ENCODE results near the gene FKBP1A. TPM values are rescaled to one million over a fixed set of nuclear protein-coding genes. Genes with fewer than 3 reads are reported as not detected.

The FKBP1A gene
- total RNA-seq, 1 experiment from 2014 or later: 166 TPM

DNA sequence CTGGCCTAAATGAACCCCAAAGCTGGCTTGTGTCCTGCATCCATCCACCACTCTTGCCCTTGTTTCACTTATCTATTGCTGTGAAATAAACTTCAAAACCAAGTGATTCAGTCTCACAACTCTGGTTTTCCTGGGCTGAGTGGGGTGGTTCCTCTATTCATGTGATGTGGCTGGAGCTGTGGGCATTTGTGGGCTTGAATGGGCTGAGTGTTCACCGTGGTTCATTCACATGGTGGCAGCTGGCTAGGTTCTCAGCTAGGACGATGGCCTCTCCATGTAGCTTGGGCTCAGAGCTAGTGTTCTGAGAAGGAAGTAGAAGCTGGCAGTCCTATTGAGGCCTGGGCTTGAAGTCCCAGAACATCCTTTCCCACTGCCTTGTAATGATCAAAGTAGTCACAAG, 30.4 kb downstream of the FKBP1A start:
- intact Hi-C loops (cut with micrococcal nuclease; ENCODE audit: unreplicated experiment): no loop called here
- H3K36me3 Mint-ChIP-seq (ENCODE audit: insufficient read depth, unreplicated experiment): peaks cover 22% of the 10 kb centered on the region

DNA sequence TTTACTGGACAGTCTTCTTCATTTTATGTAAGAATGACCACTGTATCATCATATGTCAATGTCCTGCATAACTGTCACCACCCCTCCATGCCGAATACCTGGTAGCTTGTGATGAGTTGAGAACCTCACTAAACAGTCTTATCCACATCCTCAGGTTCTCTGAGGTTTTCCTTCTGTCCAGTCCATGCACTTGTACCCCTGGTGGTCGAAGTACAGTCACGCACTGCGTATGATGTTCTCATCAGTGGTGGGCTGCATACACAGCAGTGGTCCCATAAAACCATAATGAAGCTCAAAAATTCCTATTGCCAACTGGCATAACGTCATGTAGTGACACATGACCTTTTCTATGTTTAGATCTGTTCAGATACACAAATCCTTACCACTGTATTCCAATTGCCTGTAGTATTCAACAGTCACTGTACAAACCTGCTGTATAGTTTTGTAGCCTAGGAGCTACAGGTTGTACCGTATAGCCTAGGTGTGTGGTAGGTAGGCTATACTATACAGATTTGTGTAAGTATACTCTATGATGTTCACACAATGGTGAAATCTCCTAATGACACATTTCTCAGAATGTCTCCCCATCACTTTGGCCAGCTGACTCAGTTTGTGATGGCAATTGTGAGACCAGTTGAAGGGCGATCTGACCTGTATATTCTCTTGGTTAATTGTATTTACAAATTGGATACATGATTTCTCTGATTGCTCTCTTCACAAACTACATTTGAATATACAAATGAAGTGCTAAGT, 32.6 kb downstream of the FKBP1A start:
- TF ChIP-seq, protein P1, sequence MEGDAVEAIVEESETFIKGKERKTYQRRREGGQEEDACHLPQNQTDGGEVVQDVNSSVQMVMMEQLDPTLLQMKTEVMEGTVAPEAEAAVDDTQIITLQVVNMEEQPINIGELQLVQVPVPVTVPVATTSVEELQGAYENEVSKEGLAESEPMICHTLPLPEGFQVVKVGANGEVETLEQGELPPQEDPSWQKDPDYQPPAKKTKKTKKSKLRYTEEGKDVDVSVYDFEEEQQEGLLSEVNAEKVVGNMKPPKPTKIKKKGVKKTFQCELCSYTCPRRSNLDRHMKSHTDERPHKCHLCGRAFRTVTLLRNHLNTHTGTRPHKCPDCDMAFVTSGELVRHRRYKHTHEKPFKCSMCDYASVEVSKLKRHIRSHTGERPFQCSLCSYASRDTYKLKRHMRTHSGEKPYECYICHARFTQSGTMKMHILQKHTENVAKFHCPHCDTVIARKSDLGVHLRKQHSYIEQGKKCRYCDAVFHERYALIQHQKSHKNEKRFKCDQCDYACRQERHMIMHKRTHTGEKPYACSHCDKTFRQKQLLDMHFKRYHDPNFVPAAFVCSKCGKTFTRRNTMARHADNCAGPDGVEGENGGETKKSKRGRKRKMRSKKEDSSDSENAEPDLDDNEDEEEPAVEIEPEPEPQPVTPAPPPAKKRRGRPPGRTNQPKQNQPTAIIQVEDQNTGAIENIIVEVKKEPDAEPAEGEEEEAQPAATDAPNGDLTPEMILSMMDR (IDR thresholded peaks at IDR 0.05; ENCODE audit: unreplicated experiment): no peak
- no peak for DNase-seq
- Mint-ChIP-seq H3K27me3 (ENCODE audit: unreplicated experiment) (no peaks in the 10 kb centered on the region), H3K4me3 (ENCODE audit: low read depth, unreplicated experiment) (no peak overlapping the region), H3K9me3 (ENCODE audit: low read depth, unreplicated experiment) (peaks cover 2% of the 10 kb centered on the region), H3K36me3 (ENCODE audit: insufficient read depth, unreplicated experiment) (peaks cover 16% of the 10 kb centered on the region), H3K27ac (ENCODE audit: unreplicated experiment) (no peak overlapping the region), H3K4me1 (ENCODE audit: low read depth, unreplicated experiment) (peaks cover 9% of the 10 kb centered on the region)
- CTCF ChIA-PET: no interaction called here
- intact Hi-C loops (cut with micrococcal nuclease; ENCODE audit: unreplicated experiment): no loop called here
- no TSS peak for BruUV-seq (replicated peaks)

More for the DNA sequence above, 30.4 kb downstream of the FKBP1A start:
- peaks cover 2% of the 10 kb centered on the region for H3K9me3 Mint-ChIP-seq (ENCODE audit: low read depth, unreplicated experiment)
- CTCF ChIA-PET: interaction anchor here (0.5 kb wide), 1 partner anchor 15 kb away, joined by 3 read pairs; no protein-coding TSS in a partner anchor
- no TSS peak for BruUV-seq (replicated peaks)
- TF ChIP-seq, protein P1 (IDR thresholded peaks at IDR 0.05; ENCODE audit: unreplicated experiment): no peak
- no peaks in the 10 kb centered on the region for H3K27me3 Mint-ChIP-seq (ENCODE audit: unreplicated experiment)
- DNase-seq: no peak
- no peak overlapping the region for H3K27ac Mint-ChIP-seq (ENCODE audit: unreplicated experiment)
- peaks cover 9% of the 10 kb centered on the region for H3K4me1 Mint-ChIP-seq (ENCODE audit: low read depth, unreplicated experiment)
- H3K4me3 Mint-ChIP-seq (ENCODE audit: low read depth, unreplicated experiment): no peak overlapping the region

DNA sequence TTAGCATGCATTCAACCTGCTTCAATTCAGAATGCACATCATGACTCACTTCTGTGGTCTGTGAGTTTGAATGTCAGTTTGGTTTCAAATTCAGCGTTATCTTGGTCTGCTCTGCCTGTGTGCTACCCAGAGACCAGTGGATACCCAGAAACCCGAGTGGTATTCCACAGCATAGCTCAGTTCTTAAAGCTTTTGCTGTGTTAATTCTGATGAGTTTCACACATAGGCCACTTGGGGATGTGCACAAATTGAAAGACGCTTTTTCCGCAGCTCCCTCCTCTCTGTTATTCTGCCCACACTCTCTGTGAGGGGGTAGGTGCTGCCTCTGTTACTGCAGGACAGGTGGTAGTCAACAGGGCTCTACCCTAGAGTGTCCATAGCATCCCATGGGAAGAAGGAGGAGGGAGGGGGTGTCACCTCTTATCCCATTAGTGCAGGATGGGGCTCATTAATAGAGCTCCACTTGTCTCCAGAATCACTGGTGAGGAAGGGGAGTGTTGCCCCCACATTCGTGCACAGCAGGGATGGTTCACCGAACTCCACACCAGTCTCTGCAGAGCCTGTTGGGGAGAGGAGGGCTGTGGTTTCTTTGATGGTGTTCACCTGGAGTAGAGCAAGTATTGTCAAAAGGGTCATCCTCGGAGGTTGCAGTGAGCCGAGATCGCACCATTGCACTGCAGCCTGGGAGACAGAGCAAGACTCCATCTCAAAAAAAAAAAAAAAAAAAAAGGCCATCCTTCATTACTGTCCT, 34.8 kb downstream of the FKBP1A start:
- CTCF ChIA-PET: interaction anchor here (0.7 kb wide), 1 partner anchor 802 kb away, joined by 3 read pairs; no protein-coding TSS in a partner anchor
- Mint-ChIP-seq H3K27me3 (ENCODE audit: unreplicated experiment) (no peaks in the 10 kb centered on the region), H3K27ac (ENCODE audit: unreplicated experiment) (no peak overlapping the region), H3K4me1 (ENCODE audit: low read depth, unreplicated experiment) (no peaks in the 10 kb centered on the region), H3K4me3 (ENCODE audit: low read depth, unreplicated experiment) (no peak overlapping the region), H3K36me3 (ENCODE audit: insufficient read depth, unreplicated experiment) (peaks cover 29% of the 10 kb centered on the region), H3K9me3 (ENCODE audit: low read depth, unreplicated experiment) (no peaks in the 10 kb centered on the region)
- TF ChIP-seq, protein P1 (IDR thresholded peaks at IDR 0.05; ENCODE audit: unreplicated experiment): no peak
- no peak for DNase-seq
- intact Hi-C loops (cut with micrococcal nuclease; ENCODE audit: unreplicated experiment): no loop called here
- no TSS peak for BruUV-seq (replicated peaks)

DNA sequence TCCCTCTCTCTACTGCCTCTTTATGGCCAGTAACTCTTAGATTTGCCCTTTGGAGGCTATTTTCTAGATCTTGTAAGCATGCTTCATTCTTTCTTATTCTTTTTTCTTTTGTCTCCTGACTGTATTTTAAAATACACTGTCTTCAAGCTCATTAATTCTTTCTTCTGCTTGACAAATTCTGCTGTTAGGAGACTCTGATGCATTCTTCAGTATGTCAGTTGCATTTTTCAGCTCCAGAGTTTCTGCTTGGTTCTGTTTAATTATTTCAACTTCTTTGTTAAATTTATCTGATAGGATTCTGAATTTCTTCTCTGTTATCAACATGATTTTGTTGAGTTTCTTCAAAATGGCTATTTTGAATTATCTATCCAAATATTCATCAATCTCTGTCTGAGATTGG, 38.9 kb downstream of the FKBP1A start:
- CTCF ChIA-PET: no interaction called here
- Mint-ChIP-seq H3K4me1 (ENCODE audit: low read depth, unreplicated experiment) (no peaks in the 10 kb centered on the region), H3K27me3 (ENCODE audit: unreplicated experiment) (no peaks in the 10 kb centered on the region), H3K27ac (ENCODE audit: unreplicated experiment) (no peak overlapping the region), H3K9me3 (ENCODE audit: low read depth, unreplicated experiment) (no peaks in the 10 kb centered on the region), H3K36me3 (ENCODE audit: insufficient read depth, unreplicated experiment) (peaks cover 32% of the 10 kb centered on the region), H3K4me3 (ENCODE audit: low read depth, unreplicated experiment) (no peak overlapping the region)
- no peak for DNase-seq
- BruUV-seq (replicated peaks): no TSS peak
- TF ChIP-seq, protein P1 (IDR thresholded peaks at IDR 0.05; ENCODE audit: unreplicated experiment): no peak
- intact Hi-C loops (cut with micrococcal nuclease; ENCODE audit: unreplicated experiment): no loop called here

All from Calu3 (cell line).